Thyroid gland (tissue), 4 donors: Measurements from ENCODE around the gene RGS16.

Source experiments
- POLR2A ChIP-seq, 2 donors: fragments of 450-650 bp; IDR thresholded peaks; one replicate each; pipeline ENCODE4 v1.6.1; 2017; ENCODE audit warnings: antibody characterized with exemption in 2 of 2, mild to moderate bottlenecking in 2 of 2, moderate library complexity in 1 of 2
- TF ChIP-seq, protein P1 (sequence below), 6 experiments: fragments of 200-600 bp in 3 of 6; fragments of 450-650 bp in 3 of 6; sonication (generic) in 3 of 6; IDR thresholded peaks; one replicate each; pipeline ENCODE4 v1.5.1; 2016 to 2019; ENCODE audit warnings: antibody characterized with exemption in 6 of 6, mild to moderate bottlenecking in 2 of 6, inconsistent platforms in 1 of 6, moderate library complexity in 1 of 6

GRCh38 chr1:182631954-182632353, 27.8 kb upstream of the RGS16 start:
- TF ChIP-seq, protein P1, sequence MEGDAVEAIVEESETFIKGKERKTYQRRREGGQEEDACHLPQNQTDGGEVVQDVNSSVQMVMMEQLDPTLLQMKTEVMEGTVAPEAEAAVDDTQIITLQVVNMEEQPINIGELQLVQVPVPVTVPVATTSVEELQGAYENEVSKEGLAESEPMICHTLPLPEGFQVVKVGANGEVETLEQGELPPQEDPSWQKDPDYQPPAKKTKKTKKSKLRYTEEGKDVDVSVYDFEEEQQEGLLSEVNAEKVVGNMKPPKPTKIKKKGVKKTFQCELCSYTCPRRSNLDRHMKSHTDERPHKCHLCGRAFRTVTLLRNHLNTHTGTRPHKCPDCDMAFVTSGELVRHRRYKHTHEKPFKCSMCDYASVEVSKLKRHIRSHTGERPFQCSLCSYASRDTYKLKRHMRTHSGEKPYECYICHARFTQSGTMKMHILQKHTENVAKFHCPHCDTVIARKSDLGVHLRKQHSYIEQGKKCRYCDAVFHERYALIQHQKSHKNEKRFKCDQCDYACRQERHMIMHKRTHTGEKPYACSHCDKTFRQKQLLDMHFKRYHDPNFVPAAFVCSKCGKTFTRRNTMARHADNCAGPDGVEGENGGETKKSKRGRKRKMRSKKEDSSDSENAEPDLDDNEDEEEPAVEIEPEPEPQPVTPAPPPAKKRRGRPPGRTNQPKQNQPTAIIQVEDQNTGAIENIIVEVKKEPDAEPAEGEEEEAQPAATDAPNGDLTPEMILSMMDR (IDR thresholded peaks at IDR 0.05), result no peak
- TF ChIP-seq POLR2A (IDR thresholded peaks at IDR 0.05), result no peak
